K562 (cell line): ENCODE data around the gene RNF217. TPM values are rescaled to one million over a fixed set of nuclear protein-coding genes. Genes with fewer than 3 reads are reported as not detected.

ENCODE experiments used
- ATAC-seq: fragments of 200-7000 bp; cut with Tn5 transposase; 3 replicates; pipeline ENCODE4 v1.9.1; 2020; ENCODE audit warnings: moderate library complexity
- BruUV-seq: library from RNA; stranded (reverse); fragments of 400-500 nt; replicated peaks from 2 replicates; lab custom pipeline; 2021; lab: Mats Ljungman, UMichigan
- CTCF ChIA-PET: fragments of 300-600 bp; formaldehyde crosslinking; extraction: SDS; loops from one replicate; lab custom pipeline; 2021; ENCODE audit warnings: low intra/inter-chr PET ratio; lab: Yijun Ruan, JAX
- POLR2A ChIA-PET: fragments of 300-600, 350-650 bp; sonication (Branson Sonifier 250); formaldehyde crosslinking; extraction: SDS; loops from one replicate; lab custom pipeline; 2021; ENCODE audit warnings: antibody characterized with exemption, inconsistent platforms; lab: Yijun Ruan, JAX
- DNase-seq, 4 experiments: peaks; one replicate each; pipeline versions ENCODE4 v3.0.0 to v3.0.0-alpha.2; 2011 to 2018; ENCODE audit warnings: low spot score in 3 of 4, mixed read lengths in 3 of 4; ENCODE audit errors: extremely low read depth in 1 of 4
- FAIRE-seq: peaks from 2 replicates; lab custom pipeline; 2011; peaks lifted over from hg19 to GRCh38; lab: Jason Lieb, UNC
- H2AFZ ChIP-seq: 2 replicates; pipeline ENCODE4 v1.6.0; 2011; ENCODE audit warnings: low read depth, low read length, control low read depth, inconsistent platforms
- H3K27ac ChIP-seq: fragments of 200-600 bp; 3 replicates; pipeline ENCODE4 v1.8.0; 2011; ENCODE audit warnings: low read depth, mild to moderate bottlenecking, control low read depth, inconsistent platforms, low read length, moderate library complexity, mixed read lengths; ENCODE audit errors: extremely low read depth
- H3K27me3 ChIP-seq, 2 experiments: fragments of 300-600 bp in 1 of 2; 2 replicates in 1 of 2; 3 replicates in 1 of 2; pipeline versions ENCODE4 v1.6.0 to v1.8.0; 2011; ENCODE audit warnings: inconsistent platforms in 2 of 2, low read length in 2 of 2, mild to moderate bottlenecking in 1 of 2, mixed read lengths in 1 of 2, moderate library complexity in 1 of 2; ENCODE audit not compliant: control insufficient read depth in 2 of 2, insufficient read depth in 2 of 2
- H3K36me3 ChIP-seq: fragments of 300-600 bp; 3 replicates; pipeline ENCODE4 v1.8.0; 2011; ENCODE audit warnings: mild to moderate bottlenecking, low read length, inconsistent platforms; ENCODE audit not compliant: control insufficient read depth, insufficient read depth
- H3K4me1 ChIP-seq, 2 experiments: fragments of 200-600 bp in 1 of 2; replicated peaks in 1 of 2; 2 replicates in 1 of 2; 3 replicates in 1 of 2; pipeline versions ENCODE4 v1.5.1 to v1.8.0; 2011; ENCODE audit warnings: inconsistent platforms in 2 of 2, low read length in 2 of 2, mild to moderate bottlenecking in 1 of 2, mixed read lengths in 1 of 2, moderate library complexity in 1 of 2; ENCODE audit not compliant: control insufficient read depth in 2 of 2, insufficient read depth in 2 of 2
- H3K4me2 ChIP-seq: 2 replicates; pipeline ENCODE4 v1.6.1; 2011; ENCODE audit warnings: low read length, control low read depth, inconsistent platforms, mixed read lengths; ENCODE audit not compliant: insufficient read depth
- H3K4me3 ChIP-seq: fragments of 200-600 bp; sonication (generic), shearing (Covaris generic); 2 replicates; pipeline ENCODE4 v1.5.1; 2016; ENCODE audit warnings: control low read depth, inconsistent platforms
- H3K79me2 ChIP-seq: fragments of 200-600 bp; 3 replicates; pipeline ENCODE4 v1.8.0; 2011; ENCODE audit warnings: low read length, inconsistent platforms; ENCODE audit not compliant: control insufficient read depth, insufficient read depth
- H3K9ac ChIP-seq, 2 experiments: 2 replicates each; pipeline versions ENCODE4 v1.6.0 to v1.6.1; 2011; ENCODE audit warnings: low read depth in 2 of 2, low read length in 2 of 2, control low read depth in 1 of 2, inconsistent platforms in 1 of 2, mild to moderate bottlenecking in 1 of 2, mixed read lengths in 1 of 2; ENCODE audit not compliant: insufficient read depth in 1 of 2
- H3K9me1 ChIP-seq: one replicate; pipeline ENCODE4 v1.6.0; 2011; ENCODE audit warnings: inconsistent platforms, mild to moderate bottlenecking, low read length, moderate library complexity; ENCODE audit not compliant: control insufficient read depth, insufficient read depth
- H3K9me3 ChIP-seq: replicated peaks from 2 replicates; pipeline ENCODE4 v1.5.1; 2011; ENCODE audit warnings: low read depth, low read length, inconsistent platforms; ENCODE audit not compliant: control insufficient read depth, insufficient read depth
- H4K20me1 ChIP-seq: replicated peaks from 2 replicates; pipeline ENCODE4 v1.6.1; 2011; ENCODE audit warnings: low read length, inconsistent platforms, mixed read lengths; ENCODE audit not compliant: control insufficient read depth, insufficient read depth
- MAZ ChIP-seq, 2 experiments: fragments of 450-650 bp in 1 of 2; sonication (generic) in 1 of 2; formaldehyde crosslinking; IDR thresholded peaks in 1 of 2; conservative IDR thresholded peaks in 1 of 2; 2 replicates each; pipeline versions ENCODE4 v1.4.0 to v1.5.0; 2020; ENCODE audit warnings: mild to moderate bottlenecking in 1 of 2, missing genetic modification reagents in 1 of 2
- MEF2A ChIP-seq: IDR thresholded peaks from 2 replicates; pipeline ENCODE4 v1.6.1; 2011; ENCODE audit warnings: low read depth, mild to moderate bottlenecking, low read length, moderate library complexity; ENCODE audit not compliant: control insufficient read depth
- ZNF311 ChIP-seq: fragments of 250-450 bp; sonication (Bioruptor Pico); IDR thresholded peaks from 2 replicates; pipeline ENCODE4 v1.4.0; 2020; ENCODE audit warnings: mild to moderate bottlenecking, moderate library complexity
- in situ Hi-C: fragments of 300-500 bp; cut with MboI; formaldehyde crosslinking; loops from 4 replicates; pipeline ENCODE4 v1.15.0; 2018; ENCODE audit warnings: inconsistent platforms, mixed read lengths
- intact Hi-C: fragments of 100-400 bp; cut with micrococcal nuclease; formaldehyde crosslinking; loops from 2 replicates; pipeline ENCODE4 v1.14.2; 2022
- polyA plus RNA-seq, 8 experiments: library from polyadenylated mRNA; depleted of rRNA in 4 of 8; stranded (reverse) in 5 of 8; unstranded in 3 of 8; fragments of >200 nt; fragmentation: Nextera tagmentation in 2 of 8; fragmentation: Illumina TruSeq in 1 of 8; extraction: Ambion mirVana in 2 of 8; extraction: Trizol in 1 of 8; gene quantifications; 2 replicates each; pipeline versions ENCODE4 v1.2.1 to v1.2.3, GENCODE V29; 2011 to 2014; ENCODE audit warnings: inconsistent platforms in 1 of 8, missing spikeins in 1 of 8
- total RNA-seq, 7 experiments: library from RNA; depleted of rRNA in 6 of 7; stranded (reverse); fragments of >200 nt in 6 of 7; fragmentation: Illumina TruSeq in 2 of 7; extraction: Trizol in 2 of 7; gene quantifications; 2 replicates each; pipeline versions ENCODE4 v1.2.1 to v1.2.3, GENCODE V29; 2011 to 2021; ENCODE audit warnings: low replicate concordance in 1 of 7
- TF ChIP-seq, protein P1 (sequence below), 3 experiments: IDR thresholded peaks in 2 of 3; conservative IDR thresholded peaks in 1 of 3; 2 replicates each; pipeline ENCODE4 v1.5.1; 2011 to 2012; ENCODE audit warnings: low read length in 3 of 3, mild to moderate bottlenecking in 3 of 3, control low read depth in 2 of 3, improper control_type of control experiment in 1 of 3, inconsistent platforms in 1 of 3, low read depth in 1 of 3, mixed read lengths in 1 of 3, moderate library complexity in 1 of 3; ENCODE audit not compliant: insufficient read depth in 2 of 3

The RNF217 gene
- total and polyA plus RNA-seq, 9 of the 15 experiments (the other 6 are each of a cell fraction or from before 2014, with no cell fraction given), result 2.9 to 25.6 (median 12.0) TPM

DNA sequence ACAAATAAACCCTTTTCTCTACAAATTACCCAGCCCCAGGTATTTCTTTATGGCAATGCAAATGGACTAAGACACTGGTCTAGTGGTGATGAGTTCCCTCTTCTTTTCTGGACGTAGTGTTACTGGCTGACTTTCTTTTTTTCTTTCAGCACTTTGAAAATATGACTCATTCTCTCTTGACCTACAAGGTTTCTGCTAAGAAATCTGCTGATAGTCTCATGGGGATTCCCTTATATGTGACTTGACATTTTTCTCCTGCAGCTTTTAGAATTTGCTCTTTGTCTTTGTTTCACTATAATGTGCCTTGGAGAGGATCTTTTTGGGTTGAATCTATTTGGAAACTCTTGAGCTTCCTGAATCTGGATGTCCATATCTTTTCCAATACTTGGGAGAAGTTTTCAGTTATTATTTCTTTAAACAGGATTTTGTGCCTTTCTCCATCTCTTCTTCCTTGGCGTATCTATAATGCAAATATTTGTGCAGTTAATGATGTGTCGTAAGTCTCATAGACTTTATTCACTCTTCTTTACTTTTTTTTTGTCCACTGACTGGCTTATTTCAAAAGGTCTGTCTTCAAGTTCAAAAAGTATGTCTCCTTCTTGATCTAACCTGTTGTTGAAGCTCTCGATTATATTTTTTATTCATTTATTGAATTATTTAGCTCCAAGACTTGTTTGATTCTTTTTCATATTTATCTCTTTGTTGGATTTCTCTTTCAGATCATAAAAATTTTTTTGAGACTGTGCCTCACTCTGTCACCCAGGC, 149.2 kb downstream of the RNF217 start (continued):
- no peak for TF ChIP-seq MEF2A
- TF ChIP-seq ZNF311 (CRISPR knock-in tag), result no peak
- TF ChIP-seq, all 486 proteins: peak for 19

GRCh38 chr6:125112934-125113333, 150.7 kb downstream of the RNF217 start:
- Histone ChIP-seq H3K27me3 (no peaks in the 10 kb centered on the region), H3K4me3 (no peak overlapping the region), H3K9me3 (peaks cover 32% of the 10 kb centered on the region), H3K4me1 (no peaks in the 10 kb centered on the region), H3K9me1 (no peaks in the 10 kb centered on the region), H3K27ac (no peak overlapping the region), H4K20me1 (no peaks in the 10 kb centered on the region), H3K36me3 (no peaks in the 10 kb centered on the region), H2AFZ (no peak overlapping the region), H3K79me2 (no peaks in the 10 kb centered on the region), H3K4me2 (no peak overlapping the region), H3K9ac (no peak overlapping the region)
- ChIA-PET CTCF (interaction anchor here (2.2 kb wide), 1 partner anchor 242 kb away, joined by 16 read pairs; no protein-coding TSS in a partner anchor), POLR2A (interaction anchor here (1.0 to 1.1 kb wide), 2 partner anchors 10 to 17 kb away, joined by 3 read pairs; no protein-coding TSS in a partner anchor)
- DNase-seq (no peak), ATAC-seq (0 out of 3 replicates have a peak, but pooled peaks have one; percentile 23), FAIRE-seq (no peak)
- in situ Hi-C loops (loop anchor here (5.0 kb wide), 1 partner anchor 241 kb away; no protein-coding TSS in a partner anchor), intact Hi-C loops (no loop called here)
- TF ChIP-seq, protein P1, sequence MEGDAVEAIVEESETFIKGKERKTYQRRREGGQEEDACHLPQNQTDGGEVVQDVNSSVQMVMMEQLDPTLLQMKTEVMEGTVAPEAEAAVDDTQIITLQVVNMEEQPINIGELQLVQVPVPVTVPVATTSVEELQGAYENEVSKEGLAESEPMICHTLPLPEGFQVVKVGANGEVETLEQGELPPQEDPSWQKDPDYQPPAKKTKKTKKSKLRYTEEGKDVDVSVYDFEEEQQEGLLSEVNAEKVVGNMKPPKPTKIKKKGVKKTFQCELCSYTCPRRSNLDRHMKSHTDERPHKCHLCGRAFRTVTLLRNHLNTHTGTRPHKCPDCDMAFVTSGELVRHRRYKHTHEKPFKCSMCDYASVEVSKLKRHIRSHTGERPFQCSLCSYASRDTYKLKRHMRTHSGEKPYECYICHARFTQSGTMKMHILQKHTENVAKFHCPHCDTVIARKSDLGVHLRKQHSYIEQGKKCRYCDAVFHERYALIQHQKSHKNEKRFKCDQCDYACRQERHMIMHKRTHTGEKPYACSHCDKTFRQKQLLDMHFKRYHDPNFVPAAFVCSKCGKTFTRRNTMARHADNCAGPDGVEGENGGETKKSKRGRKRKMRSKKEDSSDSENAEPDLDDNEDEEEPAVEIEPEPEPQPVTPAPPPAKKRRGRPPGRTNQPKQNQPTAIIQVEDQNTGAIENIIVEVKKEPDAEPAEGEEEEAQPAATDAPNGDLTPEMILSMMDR (IDR thresholded peaks at IDR 0.05 in 2 of 3, conservative IDR thresholded peaks at IDR 0.05 in 1 of 3; ENCODE audit: insufficient read depth in 2 of 3, low read depth in 1 of 3, low read length in 3 of 3), result 0 out of 6 replicates have a peak, but pooled peaks of 1 of the 3 experiments have one; percentile 3
- no peak for TF ChIP-seq MAZ (CRISPR knock-in tag; conservative IDR thresholded peaks at IDR 0.05 in 1 of 2, IDR thresholded peaks at IDR 0.05 in 1 of 2)
- BruUV-seq, result no TSS peak
